ENCODE results near the gene CCL21. TPM values are rescaled to one million over a fixed set of nuclear protein-coding genes. Genes with fewer than 3 reads are reported as not detected.

Gene CCL21
- total RNA-seq, 1 experiment from 2014 or later: not detected

- TF ChIP-seq CTCF (IDR thresholded peaks at IDR 0.05; ENCODE audit: insufficient read depth in 1 of 2, low read depth in 1 of 2, low read length in 1 of 2, severe bottlenecking in 1 of 2, unreplicated experiment in 1 of 2): no peak
- Mint-ChIP-seq H3K27me3 (ENCODE audit: insufficient read depth, unreplicated experiment) (no peaks in the 10 kb centered on the region), H3K4me3 (ENCODE audit: unreplicated experiment) (no peak overlapping the region), H3K36me3 (ENCODE audit: insufficient read depth, unreplicated experiment) (no peaks in the 10 kb centered on the region), H3K9me3 (ENCODE audit: unreplicated experiment) (no peaks in the 10 kb centered on the region), H3K4me1 (ENCODE audit: low read depth, unreplicated experiment) (peaks cover 8% of the 10 kb centered on the region), H3K27ac (ENCODE audit: unreplicated experiment) (no peak overlapping the region)
- H3K4me1 ChIP-seq: peaks cover 1% of the 10 kb centered on the region
- no peak overlapping the region for H3K4me3 ChIP-seq (ENCODE audit: low read depth, low read length)
- intact Hi-C loops (cut with micrococcal nuclease; ENCODE audit: unreplicated experiment): no loop called here
- no peaks in the 10 kb centered on the region for H3K36me3 ChIP-seq (ENCODE audit: control insufficient read depth, insufficient read depth, low read length)
- no peak for DNase-seq
- no peaks in the 10 kb centered on the region; the same call in 1 of the 2 replicates for H3K9me3 ChIP-seq
- no peaks in the 10 kb centered on the region for H3K27me3 ChIP-seq (replicated peaks; ENCODE audit: control insufficient read depth, insufficient read depth, low read length)
- POLR2A ChIA-PET: no interaction called here
- BruUV-seq (replicated peaks): no TSS peak
- CTCF ChIA-PET: interaction anchor here (0.6 kb wide), 1 partner anchor 33 kb away, joined by 4 read pairs; no protein-coding TSS in a partner anchor
Observed at GRCh38 chr9:34669809-34670562, 40.0 kb downstream of the CCL21 start.

- no peaks in the 10 kb centered on the region for H3K27me3 Mint-ChIP-seq (ENCODE audit: insufficient read depth, unreplicated experiment)
- TSS peak; percentile 61 for BruUV-seq (replicated peaks)
- no peaks in the 10 kb centered on the region for H3K36me3 Mint-ChIP-seq (ENCODE audit: insufficient read depth, unreplicated experiment)
- intact Hi-C loops (cut with micrococcal nuclease; ENCODE audit: unreplicated experiment): loop anchor here (2.0 kb wide), 1 partner anchor 19 kb away; the partner anchor contains the start of gene GALT
- peak overlapping the region; percentile 81 for H3K4me3 Mint-ChIP-seq (ENCODE audit: unreplicated experiment)
- Histone ChIP-seq H3K4me3 (ENCODE audit: low read depth, low read length) (peak overlapping the region; percentile 57), H3K36me3 (ENCODE audit: control insufficient read depth, insufficient read depth, low read length) (no peaks in the 10 kb centered on the region), H3K9me3 (no peaks in the 10 kb centered on the region; the same call in 1 of the 2 replicates), H3K4me1 (peaks cover 15% of the 10 kb centered on the region), H3K27me3 (replicated peaks; ENCODE audit: control insufficient read depth, insufficient read depth, low read length) (no peaks in the 10 kb centered on the region)
- no peak for TF ChIP-seq CTCF (IDR thresholded peaks at IDR 0.05; ENCODE audit: insufficient read depth in 1 of 2, low read depth in 1 of 2, low read length in 1 of 2, severe bottlenecking in 1 of 2, unreplicated experiment in 1 of 2)
- POLR2A ChIA-PET: interaction anchor here (0.6 kb wide), 3 partner anchors 14 to 1062 kb away, joined by 3 read pairs; partner anchors contain the start of genes IL11RA and VCP
- CTCF ChIA-PET: interaction anchor here (0.5 to 1.2 kb wide), 3 partner anchors 19 to 35 kb away, joined by 5 to 9 read pairs (median 7); partner anchors contain the start of genes GALT and SIGMAR1
- DNase-seq: peak; percentile 83 to 89
- peak overlapping the region; percentile 61 for H3K27ac Mint-ChIP-seq (ENCODE audit: unreplicated experiment)
- H3K4me1 Mint-ChIP-seq (ENCODE audit: low read depth, unreplicated experiment): peaks cover 28% of the 10 kb centered on the region
- no peaks in the 10 kb centered on the region for H3K9me3 Mint-ChIP-seq (ENCODE audit: unreplicated experiment)
Observed at GRCh38 chr9:34665381-34666250, 44.3 kb downstream of the CCL21 start.

- CTCF ChIA-PET: interaction anchor here (1.2 kb wide), 2 partner anchors 18 to 27 kb away, joined by 5 to 9 read pairs; partner anchors contain the start of genes GALT and SIGMAR1
- Mint-ChIP-seq H3K27ac (ENCODE audit: unreplicated experiment) (no peak overlapping the region), H3K4me1 (ENCODE audit: low read depth, unreplicated experiment) (peaks cover 28% of the 10 kb centered on the region), H3K4me3 (ENCODE audit: unreplicated experiment) (peak overlapping the region; percentile 81), H3K27me3 (ENCODE audit: insufficient read depth, unreplicated experiment) (no peaks in the 10 kb centered on the region), H3K9me3 (ENCODE audit: unreplicated experiment) (no peaks in the 10 kb centered on the region), H3K36me3 (ENCODE audit: insufficient read depth, unreplicated experiment) (no peaks in the 10 kb centered on the region)
- intact Hi-C loops (cut with micrococcal nuclease; ENCODE audit: unreplicated experiment): loop anchor here (2.0 kb wide), 1 partner anchor 18 kb away; the partner anchor contains the start of gene GALT
- no peak overlapping the region; the same call in 1 of the 2 replicates for H3K4me3 ChIP-seq (ENCODE audit: low read depth, low read length)
- no peaks in the 10 kb centered on the region for H3K27me3 ChIP-seq (replicated peaks; ENCODE audit: control insufficient read depth, insufficient read depth, low read length)
- no peaks in the 10 kb centered on the region; the same call in 1 of the 2 replicates for H3K9me3 ChIP-seq
- POLR2A ChIA-PET: interaction anchor here (0.6 kb wide), 2 partner anchors 13 to 1063 kb away, joined by 3 read pairs; partner anchors contain the start of gene IL11RA
- TF ChIP-seq CTCF (IDR thresholded peaks at IDR 0.05; ENCODE audit: insufficient read depth in 1 of 2, low read depth in 1 of 2, low read length in 1 of 2, severe bottlenecking in 1 of 2, unreplicated experiment in 1 of 2): no peak
- no TSS peak for BruUV-seq (replicated peaks)
- peaks cover 15% of the 10 kb centered on the region for H3K4me1 ChIP-seq
- no peaks in the 10 kb centered on the region for H3K36me3 ChIP-seq (ENCODE audit: control insufficient read depth, insufficient read depth, low read length)
- no peak for DNase-seq
Observed at GRCh38 chr9:34665067-34665380, 44.9 kb downstream of the CCL21 start.
